Mucosa of descending colon (tissue), 3 donors: ENCODE results near the gene RTN4. TPM values are rescaled to one million over a fixed set of nuclear protein-coding genes. Genes with fewer than 3 reads are reported as not detected.

Source experiments
- ATAC-seq: fragments of 200-7000 bp; cut with Tn5 transposase; one replicate; pipeline ENCODE4 v1.9.1; 2020; ENCODE audit warnings: mild to moderate bottlenecking, moderate library complexity
- DNase-seq, 3 donors: peaks; one replicate each; pipeline ENCODE4 v3.0.0-alpha.2; 2020
- H3K36me3 ChIP-seq: fragments of 200-600 bp; one replicate; pipeline ENCODE4 v1.8.0; 2021; ENCODE audit warnings: low read depth, mild to moderate bottlenecking
- H3K4me1 ChIP-seq: fragments of 200-600 bp; one replicate; pipeline ENCODE4 v1.8.0; 2021; ENCODE audit warnings: low read depth, mild to moderate bottlenecking
- H3K4me3 ChIP-seq: fragments of 200-600 bp; one replicate; pipeline ENCODE4 v1.8.0; 2021; ENCODE audit warnings: mild to moderate bottlenecking
- H3K9me3 ChIP-seq: fragments of 200-600 bp; one replicate; pipeline ENCODE4 v1.8.0; 2021; ENCODE audit warnings: mild to moderate bottlenecking
- CTCF ChIP-seq: fragments of 200-600 bp; IDR thresholded peaks from one replicate; pipeline ENCODE4 v1.8.0; 2022; ENCODE audit warnings: antibody characterized with exemption, mild to moderate bottlenecking
- intact Hi-C, 2 donors: fragments of 100-400 bp; cut with DNase I in 1 of 2; cut with micrococcal nuclease in 1 of 2; formaldehyde crosslinking; loops; one replicate each; pipeline versions ENCODE4 v1.11.0 to v1.11.1; 2022; cut with DNase I, micrococcal nuclease
- total RNA-seq, 3 donors: library from RNA; stranded (reverse); fragmentation: NEBNext Ultra II Directional in 2 of 3; extraction: Animal tissue kit (Norgen Biotek cat#: 25700) in 2 of 3; gene quantifications; one replicate each; pipeline versions ENCODE4 v1.2.1 to v1.2.4, GENCODE V29; 2021 to 2023
- donor health status: DM: no; HTN: no; CAD: no; lungs with moderate emphysema.
- donor health status: DM: no; HTN: no; CAD: no.
- donor health status: DM: no; HTN: yes; CAD: no.

Gene RTN4
- total RNA-seq, 3 donors from 2014 or later = 219 to 278 (median 224) TPM

DNA sequence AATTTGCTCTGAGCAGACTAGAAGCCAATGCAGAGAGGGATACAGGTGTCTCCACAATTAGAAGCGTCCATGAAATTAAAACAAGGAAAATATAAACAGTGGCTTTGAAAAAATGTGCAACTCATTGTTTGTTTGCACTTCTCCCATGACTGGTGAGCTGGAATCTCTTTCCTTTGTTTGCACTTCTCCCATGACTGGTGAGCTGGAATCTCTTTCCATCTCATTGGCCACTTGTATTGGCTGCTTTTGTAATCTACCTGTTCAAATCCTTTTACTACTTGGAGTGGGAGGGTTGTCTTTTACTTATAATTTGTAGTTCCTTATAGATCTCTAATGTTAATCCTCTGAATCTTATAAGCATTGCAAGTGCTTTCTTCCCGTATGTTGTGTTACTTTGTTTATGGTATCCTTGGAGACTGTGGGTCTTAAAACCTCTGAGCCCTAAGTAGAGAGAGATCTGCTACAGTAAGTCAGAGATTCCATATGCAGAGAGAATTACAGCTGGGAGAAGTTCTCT is 94.1 kb downstream of the RTN4 start:
- intact Hi-C loops = no loop called here
- Histone ChIP-seq H3K4me1 (no peaks in the 10 kb centered on the region), H3K9me3 (no peaks in the 10 kb centered on the region), H3K4me3 (no peak overlapping the region), H3K36me3 (no peaks in the 10 kb centered on the region)
- DNase-seq (no peak), ATAC-seq (peak; percentile 67)
- no peak for TF ChIP-seq CTCF

DNA sequence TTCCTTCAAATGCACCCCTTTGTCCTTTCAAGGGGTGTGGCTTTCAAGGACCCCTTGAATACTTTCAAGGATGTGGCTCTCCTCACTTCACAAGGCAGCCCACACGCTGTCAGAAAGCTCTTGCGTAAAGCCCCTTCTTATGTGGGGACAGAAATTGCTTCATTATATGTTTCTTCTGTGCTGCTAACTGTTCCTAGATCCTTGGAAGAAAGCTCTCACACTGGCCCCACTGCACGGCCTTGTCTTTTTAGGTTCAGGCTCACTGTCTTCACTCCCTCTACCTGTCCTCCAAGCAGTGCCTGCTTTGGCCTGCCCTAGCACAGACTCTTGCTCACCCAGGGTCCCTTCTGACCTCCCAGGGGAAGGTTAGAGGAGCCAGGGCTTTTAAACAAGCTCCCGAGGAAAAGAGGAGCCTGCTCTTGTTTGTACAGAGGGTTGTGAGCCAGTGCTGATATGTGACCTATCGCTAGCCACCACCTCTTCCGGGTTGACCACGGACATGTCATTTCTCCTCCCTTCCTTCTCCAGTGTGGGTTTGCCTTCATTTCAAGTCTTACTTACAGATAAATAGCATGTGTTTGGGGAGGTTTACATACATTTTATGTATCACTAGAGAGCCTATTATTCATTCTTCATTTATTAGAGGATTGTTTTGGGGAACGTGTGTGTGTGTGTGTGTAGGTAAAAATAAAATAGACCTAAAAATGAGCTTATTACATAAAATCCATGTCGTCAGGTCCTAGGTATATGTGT is 94.7 kb downstream of the RTN4 start:
- intact Hi-C loops = no loop called here
- Histone ChIP-seq H3K36me3 (no peaks in the 10 kb centered on the region), H3K9me3 (no peaks in the 10 kb centered on the region), H3K4me3 (no peak overlapping the region), H3K4me1 (no peaks in the 10 kb centered on the region)
- DNase-seq (peak in 1 of 3 donors; percentile 37), ATAC-seq (peak; percentile 63)
- no peak for TF ChIP-seq CTCF

DNA sequence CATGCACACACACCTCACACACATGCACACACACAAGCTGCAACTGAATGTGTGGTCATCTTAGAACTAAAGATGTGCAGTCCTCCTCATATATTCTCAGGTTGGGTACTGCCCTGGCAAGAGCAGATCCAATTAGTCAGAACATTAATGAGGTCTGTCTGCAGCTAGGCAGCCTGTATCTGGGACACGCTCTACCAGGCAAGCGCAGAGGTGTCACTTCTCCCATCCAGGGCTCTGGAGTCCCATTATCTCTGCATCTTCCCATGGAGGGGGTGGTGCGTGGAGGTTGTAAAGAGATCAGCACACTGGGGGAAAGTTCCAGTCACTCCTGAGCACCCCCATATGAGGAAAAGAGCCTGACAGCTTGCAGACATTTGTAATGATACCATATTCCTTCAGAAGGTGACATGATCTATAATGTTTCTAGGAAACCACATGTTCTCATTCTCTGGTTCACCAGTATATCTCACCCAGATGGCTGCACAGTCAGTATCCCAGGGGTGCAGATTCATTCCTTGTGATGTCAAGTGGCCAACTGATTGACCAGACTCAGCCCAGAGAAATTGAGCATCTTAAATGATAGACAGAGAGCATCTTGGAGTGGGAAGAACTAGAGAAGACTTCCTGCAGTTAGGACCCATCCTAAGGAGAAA is 95.4 kb downstream of the RTN4 start:
- TF ChIP-seq CTCF = no peak

GRCh38 chr2:54954158-54954557 is 96.1 kb downstream of the RTN4 start:
- intact Hi-C loops = no loop called here
- no peak for ATAC-seq

More for the DNA sequence above, 95.4 kb downstream of the RTN4 start:
- Histone ChIP-seq H3K36me3 (no peaks in the 10 kb centered on the region), H3K4me1 (no peaks in the 10 kb centered on the region), H3K4me3 (no peak overlapping the region), H3K9me3 (no peaks in the 10 kb centered on the region)
- no peak for ATAC-seq
- intact Hi-C loops = no loop called here
- DNase-seq = no peak

DNA sequence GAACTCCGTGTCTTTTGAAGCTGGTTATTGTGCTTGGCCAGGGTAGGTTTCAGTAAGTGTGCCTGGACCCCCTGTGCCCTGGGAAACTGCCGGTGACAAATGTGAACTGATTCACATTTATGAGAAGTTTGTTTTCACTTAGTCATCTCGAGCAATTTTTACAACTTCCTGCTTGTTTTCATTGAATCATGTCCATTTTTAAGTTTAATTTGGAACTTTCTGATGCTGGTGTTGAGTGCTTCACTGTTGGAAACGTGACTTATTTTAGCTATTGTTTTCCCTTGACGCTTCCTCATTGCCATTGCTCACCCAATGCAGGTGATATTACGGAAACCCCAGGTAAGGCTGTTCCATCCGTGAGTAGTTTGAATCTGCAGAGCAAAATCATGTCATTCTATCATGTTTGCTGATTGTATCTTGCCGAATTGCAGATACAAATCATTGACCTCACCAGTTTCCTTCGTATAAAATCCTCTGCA is 97.2 kb downstream of the RTN4 start:
- DNase-seq (no peak), ATAC-seq (peak; percentile 66)
- intact Hi-C loops = no loop called here
- no peaks in the 10 kb centered on the region for H3K4me1 ChIP-seq
- H3K9me3 ChIP-seq = no peaks in the 10 kb centered on the region
- no peaks in the 10 kb centered on the region for H3K36me3 ChIP-seq
- no peak for TF ChIP-seq CTCF
- no peak overlapping the region for H3K4me3 ChIP-seq

More at GRCh38 chr2:54954158-54954557, 96.1 kb downstream of the RTN4 start:
- H3K4me1 ChIP-seq = no peaks in the 10 kb centered on the region
- H3K36me3 ChIP-seq = no peaks in the 10 kb centered on the region
- no peak overlapping the region for H3K4me3 ChIP-seq
- no peaks in the 10 kb centered on the region for H3K9me3 ChIP-seq
- no peak for DNase-seq
- no peak for TF ChIP-seq CTCF
